Adipocyte (in vitro differentiated cells): Measurements from ENCODE around the gene KIF18A.
A peak's percentile ranks its signal among the peaks of the same experiment; 100 is the strongest.

Experiments used
- DNase-seq: peaks from one replicate; pipeline ENCODE4 v3.0.0-alpha.2; 2015; ENCODE audit warnings: low read depth
- H3K27me3 ChIP-seq: replicated peaks from 2 replicates; pipeline ENCODE4 v1.7.0; 2013; ENCODE audit warnings: mild to moderate bottlenecking, low read length, moderate library complexity; ENCODE audit not compliant: control insufficient read depth, insufficient read depth
- H3K36me3 ChIP-seq: 2 replicates; pipeline ENCODE4 v1.7.0; 2013; ENCODE audit warnings: low read length, mild to moderate bottlenecking, moderate library complexity; ENCODE audit not compliant: control insufficient read depth, insufficient read depth, severe bottlenecking
- H3K4me1 ChIP-seq: 2 replicates; pipeline ENCODE4 v1.7.0; 2013; ENCODE audit warnings: mild to moderate bottlenecking, low read length, moderate library complexity; ENCODE audit not compliant: control insufficient read depth, insufficient read depth
- H3K4me3 ChIP-seq: 2 replicates; pipeline ENCODE4 v1.7.0; 2013; ENCODE audit warnings: mild to moderate bottlenecking, low read length, moderate library complexity
- H3K9ac ChIP-seq: 2 replicates; pipeline ENCODE4 v1.7.0; 2013; ENCODE audit warnings: mild to moderate bottlenecking, low read length, moderate library complexity
- H3K9me3 ChIP-seq: 2 replicates; pipeline ENCODE4 v1.7.0; 2013; ENCODE audit warnings: mild to moderate bottlenecking, low read length, moderate library complexity; ENCODE audit not compliant: control insufficient read depth

KIF18A gene

GRCh38 chr11:28133146-28133545 lies 25.2 kb upstream of the KIF18A start:
- H3K9ac ChIP-seq: no peak overlapping the region
- no peaks in the 10 kb centered on the region for H3K4me1 ChIP-seq
- H3K27me3 ChIP-seq: no peaks in the 10 kb centered on the region
- H3K36me3 ChIP-seq: peaks cover 15% of the 10 kb centered on the region
- H3K4me3 ChIP-seq: no peak overlapping the region
- peaks cover 7% of the 10 kb centered on the region for H3K9me3 ChIP-seq
- DNase-seq: peak; percentile 19

GRCh38 chr11:28132548-28132947 lies 24.6 kb upstream of the KIF18A start:
- Histone ChIP-seq H3K4me1 (no peaks in the 10 kb centered on the region), H3K9me3 (peaks cover 1% of the 10 kb centered on the region), H3K27me3 (no peaks in the 10 kb centered on the region), H3K36me3 (peaks cover 14% of the 10 kb centered on the region), H3K4me3 (no peak overlapping the region), H3K9ac (no peak overlapping the region)
- peak; percentile 84 for DNase-seq

- H3K36me3 ChIP-seq: no peaks in the 10 kb centered on the region
- H3K9me3 ChIP-seq: no peaks in the 10 kb centered on the region
- DNase-seq: peak; percentile 62
- H3K4me3 ChIP-seq: no peak overlapping the region
- no peaks in the 10 kb centered on the region for H3K4me1 ChIP-seq
- no peak overlapping the region for H3K9ac ChIP-seq
- H3K27me3 ChIP-seq: no peaks in the 10 kb centered on the region
Observed at GRCh38 chr11:28123151-28123581, 15.2 kb upstream of the KIF18A start.

GRCh38 chr11:28117712-28118111 lies 9.8 kb upstream of the KIF18A start:
- Histone ChIP-seq H3K9me3 (no peaks in the 10 kb centered on the region), H3K36me3 (peaks cover 19% of the 10 kb centered on the region), H3K4me1 (no peaks in the 10 kb centered on the region), H3K27me3 (no peaks in the 10 kb centered on the region), H3K9ac (no peak overlapping the region), H3K4me3 (no peak overlapping the region)
- DNase-seq: no peak

- H3K9me3 ChIP-seq: no peaks in the 10 kb centered on the region
- peaks cover 19% of the 10 kb centered on the region for H3K36me3 ChIP-seq
- DNase-seq: peak; percentile 88
- no peaks in the 10 kb centered on the region for H3K27me3 ChIP-seq
- H3K4me3 ChIP-seq: no peak overlapping the region
- H3K9ac ChIP-seq: no peak overlapping the region
- H3K4me1 ChIP-seq: peaks cover 10% of the 10 kb centered on the region
Observed at GRCh38 chr11:28114731-28115130, 6.8 kb upstream of the KIF18A start.

- H3K4me1 ChIP-seq: peaks cover 16% of the 10 kb centered on the region
- H3K9ac ChIP-seq: no peak overlapping the region
- H3K36me3 ChIP-seq: peaks cover 19% of the 10 kb centered on the region
- H3K4me3 ChIP-seq: no peak overlapping the region
- H3K9me3 ChIP-seq: no peaks in the 10 kb centered on the region
- DNase-seq: peak; percentile 23
- no peaks in the 10 kb centered on the region for H3K27me3 ChIP-seq
Observed at GRCh38 chr11:28114116-28114515, 6.2 kb upstream of the KIF18A start.

- Histone ChIP-seq H3K9ac (peak overlapping the region; percentile 93), H3K4me3 (peak overlapping the region; percentile 96), H3K27me3 (no peaks in the 10 kb centered on the region), H3K36me3 (peaks cover 13% of the 10 kb centered on the region), H3K4me1 (peaks cover 24% of the 10 kb centered on the region), H3K9me3 (no peaks in the 10 kb centered on the region)
- peak; percentile 42 for DNase-seq
Observed at GRCh38 chr11:28110821-28111200, 2.9 kb upstream of the KIF18A start.

GRCh38 chr11:28110108-28110820 lies 2.3 kb upstream of the KIF18A start:
- H3K36me3 ChIP-seq: peaks cover 8% of the 10 kb centered on the region
- H3K9ac ChIP-seq: peak overlapping the region; percentile 93
- H3K27me3 ChIP-seq: no peaks in the 10 kb centered on the region
- no peaks in the 10 kb centered on the region for H3K9me3 ChIP-seq
- peak; percentile 86 for DNase-seq
- H3K4me1 ChIP-seq: peaks cover 24% of the 10 kb centered on the region
- peak overlapping the region; percentile 96 for H3K4me3 ChIP-seq

GRCh38 chr11:28108958-28109357 lies 1.0 kb upstream of the KIF18A start:
- DNase-seq: peak; percentile 22
- Histone ChIP-seq H3K9me3 (no peaks in the 10 kb centered on the region), H3K4me1 (peaks cover 24% of the 10 kb centered on the region), H3K27me3 (no peaks in the 10 kb centered on the region), H3K4me3 (peak overlapping the region; percentile 94), H3K9ac (peak overlapping the region; percentile 91), H3K36me3 (peaks cover 5% of the 10 kb centered on the region)

- H3K4me3 ChIP-seq: peak overlapping the region; percentile 94
- H3K9ac ChIP-seq: peak overlapping the region; percentile 91
- peaks cover 24% of the 10 kb centered on the region for H3K4me1 ChIP-seq
- peak; percentile 55 for DNase-seq
- H3K36me3 ChIP-seq: no peaks in the 10 kb centered on the region
- no peaks in the 10 kb centered on the region for H3K27me3 ChIP-seq
- H3K9me3 ChIP-seq: no peaks in the 10 kb centered on the region
Observed at GRCh38 chr11:28107191-28107749, 686 bp downstream of the KIF18A start.

GRCh38 chr11:28106353-28107043 lies 1.5 kb downstream of the KIF18A start:
- Histone ChIP-seq H3K4me3 (peak overlapping the region; percentile 94), H3K9me3 (no peaks in the 10 kb centered on the region), H3K4me1 (peaks cover 23% of the 10 kb centered on the region), H3K27me3 (no peaks in the 10 kb centered on the region), H3K36me3 (no peaks in the 10 kb centered on the region), H3K9ac (peak overlapping the region; percentile 91)
- no peak for DNase-seq
